Neural progenitor cell (in vitro differentiated cells): Measurements from ENCODE around the gene ERFL.

Experiments
- CTCF ChIP-seq: fragments of 200-600 bp; sonication (generic); IDR thresholded peaks from 2 replicates; pipeline ENCODE4 v1.5.1; 2017; ENCODE audit warnings: antibody characterized with exemption, mild to moderate bottlenecking
- EZH2 ChIP-seq: fragments of 200-600 bp; sonication (generic); IDR thresholded peaks from 2 replicates; pipeline ENCODE4 v1.6.1; 2017; ENCODE audit warnings: antibody characterized with exemption, mild to moderate bottlenecking, moderate library complexity
- EZH2phosphoT487 ChIP-seq: fragments of 200-600 bp; sonication (generic); IDR thresholded peaks from 2 replicates; pipeline ENCODE4 v1.6.1; 2017; ENCODE audit warnings: antibody characterized with exemption

- TF ChIP-seq CTCF (no peak), EZH2phosphoT487 (no peak), EZH2 (no peak)
Observed at GRCh38 chr19:41906271-41906670, 22.0 kb downstream of the ERFL start.
